8988T (cell line): Measurements from ENCODE around the gene ITPRIP.

Experiments used
- DNase-seq: peaks from one replicate; pipeline ENCODE4 v3.0.0; 2011

Gene ITPRIP

GRCh38 chr10:104274762-104275721, 63.2 kb downstream of the ITPRIP start:
- DNase-seq = peak; percentile 74

- DNase-seq = no peak
Observed at GRCh38 chr10:104273899-104274575, 64.2 kb downstream of the ITPRIP start.

- DNase-seq = no peak
Observed at GRCh38 chr10:104273286-104273685, 65.0 kb downstream of the ITPRIP start.

GRCh38 chr10:104268713-104269645, 69.3 kb downstream of the ITPRIP start, which contains the start of gene GSTO2:
Gene GSTO2, plus strand, starts transcription at chr10:104269184. Its CDS starts 5,732 bp downstream, at chr10:104274916.
- DNase-seq = peak; percentile 94

- DNase-seq = no peak
Observed at GRCh38 chr10:104268405-104268712, 69.9 kb downstream of the ITPRIP start.

- no peak for DNase-seq
Observed at GRCh38 chr10:104267721-104268404, 70.4 kb downstream of the ITPRIP start.

- DNase-seq = no peak
Observed at GRCh38 chr10:104264783-104265182, 73.5 kb downstream of the ITPRIP start.

GRCh38 chr10:104262055-104262454, 76.2 kb downstream of the ITPRIP start:
- DNase-seq = no peak

GRCh38 chr10:104260775-104261115, 77.5 kb downstream of the ITPRIP start:
- no peak for DNase-seq

- no peak for DNase-seq
Observed at GRCh38 chr10:104259999-104260774, 78.1 kb downstream of the ITPRIP start.
